A549 (cell line): Measurements from ENCODE around the gene RALGDS. TPM values are rescaled to one million over a fixed set of nuclear protein-coding genes. Genes with fewer than 3 reads are reported as not detected.

ENCODE experiments used
- ATAC-seq, 2 experiments: fragments of 200-7000 bp in 1 of 2; fragments of >200 bp in 1 of 2; cut with Nextera tagmentation in 1 of 2; cut with Tn5 transposase in 1 of 2; 3 replicates each; pipeline versions ENCODE4 v1.8.0 to v1.9.1; 2018 to 2020; ENCODE audit warnings: mild to moderate bottlenecking in 1 of 2, moderate library complexity in 1 of 2
- CTCF ChIA-PET: fragments of 300-600 bp; sonication (Branson Sonifier 250); formaldehyde crosslinking; extraction: SDS; loops from one replicate; lab custom pipeline; 2021; ENCODE audit warnings: antibody characterized with exemption, inconsistent platforms; lab: Yijun Ruan, JAX
- POLR2A ChIA-PET: fragments of 350-600 bp; formaldehyde crosslinking; extraction: SDS; loops from one replicate; lab custom pipeline; 2021; ENCODE audit warnings: antibody characterized with exemption, inconsistent platforms; lab: Yijun Ruan, JAX
- DNase-seq, 2 experiments: peaks; one replicate each; pipeline versions ENCODE4 v3.0.0 to v3.0.0-alpha.2; 2011 to 2016; ENCODE audit warnings: low read depth in 1 of 2, low spot score in 1 of 2
- FAIRE-seq: peaks from 2 replicates; lab custom pipeline; 2011; peaks lifted over from hg19 to GRCh38; lab: Jason Lieb, UNC
- H3K27ac ChIP-seq, 2 experiments: fragments of >200 bp; sonication (Bioruptor Twin); formaldehyde crosslinking; 3 replicates each; pipeline ENCODE4 v1.5.1; 2016 to 2017
- H3K4me1 ChIP-seq: fragments of >200 bp; sonication (Bioruptor Twin); formaldehyde crosslinking; 3 replicates; pipeline ENCODE4 v1.6.1; 2016
- H3K4me2 ChIP-seq: fragments of >200 bp; sonication (Bioruptor Twin); formaldehyde crosslinking; 3 replicates; pipeline ENCODE4 v1.6.1; 2016
- H3K4me3 ChIP-seq: fragments of >200 bp; sonication (Bioruptor Twin); formaldehyde crosslinking; 3 replicates; pipeline ENCODE4 v1.5.1; 2016
- H3K9me3 ChIP-seq: fragments of >200 bp; sonication (Bioruptor Twin); formaldehyde crosslinking; 3 replicates; pipeline ENCODE4 v1.6.1; 2016
- BHLHE40 ChIP-seq: IDR thresholded peaks from 2 replicates; pipeline ENCODE4 v1.6.1; 2012; ENCODE audit warnings: low read depth, low read length, inconsistent platforms
- CBX8 ChIP-seq: fragments of 200-600 bp; sonication (generic); IDR thresholded peaks from 2 replicates; pipeline ENCODE4 v1.6.1; 2016
- CEBPB ChIP-seq, 2 experiments: fragments of >200 bp in 1 of 2; sonication (Bioruptor Twin) in 1 of 2; formaldehyde crosslinking in 1 of 2; IDR thresholded peaks; 2 replicates each; pipeline ENCODE4 v1.6.1; 2012 to 2016
- CHD2 ChIP-seq: fragments of 150-350 bp; IDR thresholded peaks from 2 replicates; pipeline ENCODE4 v1.6.1; 2014; ENCODE audit warnings: low read length; ENCODE audit not compliant: partially characterized antibody
- CTCF ChIP-seq: fragments of >200 bp; sonication (Bioruptor Twin); formaldehyde crosslinking; IDR thresholded peaks from 3 replicates; pipeline ENCODE4 v1.5.1; 2016
- E2F6 ChIP-seq: IDR thresholded peaks from 2 replicates; pipeline ENCODE4 v1.6.1; 2012; ENCODE audit warnings: low read depth, borderline replicate concordance
- EHF ChIP-seq: fragments of 250-450 bp; sonication (Bioruptor Pico); IDR thresholded peaks from 2 replicates; pipeline ENCODE4 v1.5.0; 2020; ENCODE audit warnings: mild to moderate bottlenecking
- EHMT2 ChIP-seq: fragments of 200-600 bp; sonication (generic); IDR thresholded peaks from 2 replicates; pipeline ENCODE4 v1.6.1; 2016; ENCODE audit warnings: antibody characterized with exemption, low read depth, mild to moderate bottlenecking, moderate library complexity
- FOXS1 ChIP-seq: fragments of 250-450 bp; sonication (Bioruptor Pico); IDR thresholded peaks from 2 replicates; pipeline ENCODE4 v1.5.0; 2020; ENCODE audit warnings: mild to moderate bottlenecking, moderate library complexity
- GATA3 ChIP-seq: IDR thresholded peaks from 2 replicates; pipeline ENCODE4 v1.6.1; 2012; ENCODE audit warnings: borderline replicate concordance
- HMGXB4 ChIP-seq: fragments of 250-450 bp; sonication (Bioruptor Pico); IDR thresholded peaks from 2 replicates; pipeline ENCODE4 v1.5.0; 2021; ENCODE audit warnings: mild to moderate bottlenecking, moderate library complexity, borderline replicate concordance
- HOXA7 ChIP-seq: fragments of 250-450 bp; sonication (Bioruptor Pico); IDR thresholded peaks from 2 replicates; pipeline ENCODE4 v1.5.0; 2020; ENCODE audit warnings: mild to moderate bottlenecking, moderate library complexity
- MAX ChIP-seq: IDR thresholded peaks from 2 replicates; pipeline ENCODE4 v1.6.1; 2012
- MAZ ChIP-seq: fragments of 150-350 bp; IDR thresholded peaks from 2 replicates; pipeline ENCODE4 v1.6.1; 2014; ENCODE audit warnings: antibody characterized with exemption, low read depth, low read length, borderline replicate concordance
- NFE2L2 ChIP-seq: fragments of 150-350 bp; conservative IDR thresholded peaks from 2 replicates; pipeline ENCODE4 v1.6.1; 2014; ENCODE audit warnings: low read length
- NR3C1 ChIP-seq: fragments of >200 bp; sonication (Bioruptor Twin); formaldehyde crosslinking; IDR thresholded peaks from 3 replicates; pipeline ENCODE4 v1.6.1; 2017
- PHF8 ChIP-seq: fragments of 200-600 bp; sonication (generic); IDR thresholded peaks from 2 replicates; pipeline ENCODE4 v1.6.1; 2016; ENCODE audit warnings: low read depth, mild to moderate bottlenecking, antibody characterized with exemption, moderate library complexity, borderline replicate concordance
- RAD21 ChIP-seq, 2 experiments: fragments of >200 bp in 1 of 2; sonication (Bioruptor Twin) in 1 of 2; formaldehyde crosslinking in 1 of 2; IDR thresholded peaks in 1 of 2; conservative IDR thresholded peaks in 1 of 2; 2 replicates in 1 of 2; 3 replicates in 1 of 2; pipeline ENCODE4 v1.6.1; 2012 to 2018; ENCODE audit warnings: inconsistent platforms in 1 of 2
- REST ChIP-seq: fragments of 200-600 bp; sonication (generic); IDR thresholded peaks from 2 replicates; pipeline ENCODE4 v1.6.1; 2016; ENCODE audit warnings: antibody characterized with exemption, mild to moderate bottlenecking, moderate library complexity
- ZFP36 ChIP-seq: fragments of 450-650 bp; IDR thresholded peaks from 2 replicates; pipeline ENCODE4 v1.6.1; 2014; ENCODE audit warnings: borderline replicate concordance; ENCODE audit not compliant: partially characterized antibody
- ZNF302 ChIP-seq: fragments of 250-450 bp; sonication (Bioruptor Pico); IDR thresholded peaks from 2 replicates; pipeline ENCODE4 v1.9.0; 2021; ENCODE audit warnings: inconsistent platforms, mild to moderate bottlenecking, moderate library complexity
- WGBS: methylation state at CpG from one replicate; pipeline ENCODE4 v1.1.6; 2017; ENCODE audit errors: missing lambda C conversion rate; 5-methylcytosine and 5-hydroxymethylcytosine counted together
- polyA plus RNA-seq, 4 experiments: library from polyadenylated mRNA; depleted of rRNA in 3 of 4; stranded (reverse); fragments of >200 nt; fragmentation: RNase III in 1 of 4; extraction: RNeasy Plus Mini Kit Qiagen cat#74134 plus additional on column Dnase treatment in 1 of 4; gene quantifications; 2 replicates in 3 of 4; 3 replicates in 1 of 4; pipeline ENCODE4 v1.2.3, GENCODE V29; 2011 to 2017

Gene RALGDS
- polyA plus RNA-seq, 2 of the 4 experiments (the other 2 are of a cell fraction) = 8.9 to 12.1 TPM

- TF ChIP-seq MAZ (no peak), E2F6 (no peak), RAD21 (conservative IDR thresholded peaks at IDR 0.05 in 1 of 2, IDR thresholded peaks at IDR 0.05 in 1 of 2) (no peak), BHLHE40 (no peak), HMGXB4 (CRISPR knock-in tag) (no peak), PHF8 (no peak), EHF (CRISPR knock-in tag) (no peak)
- TF ChIP-seq, all 56 proteins: peak for 0
These were observed 41.9 kb upstream of the RALGDS start (continued) for GRCh38 chr9:133162861-133163503.

GRCh38 chr9:133161547-133161950, 40.5 kb upstream of the RALGDS start:
- FAIRE-seq = no peak
- POLR2A ChIA-PET = no interaction called here
- no peak for DNase-seq
- H3K4me1 ChIP-seq = peaks cover 21% of the 10 kb centered on the region
- H3K27ac ChIP-seq = no peak overlapping the region
- ATAC-seq = no peak
- H3K9me3 ChIP-seq = no peaks in the 10 kb centered on the region
- CTCF ChIA-PET = interaction anchor here (0.7 to 39.2 kb wide), 10 partner anchors 9 to 53 kb away, joined by 3 to 1284 read pairs (median 6); partner anchors contain the start of gene RALGDS
- no peak overlapping the region for H3K4me3 ChIP-seq
- no peak overlapping the region for H3K4me2 ChIP-seq
- WGBS = 67% methylated on average over 2 of the region's 4 CpGs
- TF ChIP-seq CTCF = no peak
- TF ChIP-seq MAX = no peak
- no peak for TF ChIP-seq CBX8
- TF ChIP-seq ZNF302 (CRISPR knock-in tag) = no peak
- TF ChIP-seq CHD2 = no peak
- no peak for TF ChIP-seq HOXA7
- no peak for TF ChIP-seq EHMT2
- TF ChIP-seq REST = no peak
- no peak for TF ChIP-seq NR3C1
- TF ChIP-seq E2F6 = no peak
- TF ChIP-seq FOXS1 = no peak
- no peak for TF ChIP-seq GATA3
- no peak for TF ChIP-seq ZFP36
- no peak for TF ChIP-seq HMGXB4 (CRISPR knock-in tag)
- TF ChIP-seq MAZ = no peak
- TF ChIP-seq CEBPB (IDR thresholded peaks at IDR 0.05) = no peak
- TF ChIP-seq NFE2L2 = no peak
